ENCODE data around the gene ZBTB9.

- TF ChIP-seq CTCF (IDR thresholded peaks at IDR 0.05; ENCODE audit: low read length) (no peak), EZH2 (IDR thresholded peaks at IDR 0.05; ENCODE audit: borderline replicate concordance, low read length) (no peak)
Measured at GRCh38 chr6:33433544-33434191, 20.7 kb upstream of the ZBTB9 start.

Data from OCI-LY1 (cell line).